Measurements from ENCODE around the gene ORM1.

ORM1 gene

GRCh38 chr9:114369216-114370130 is 46.6 kb downstream of the ORM1 start:
- DNase-seq = no peak

DNA sequence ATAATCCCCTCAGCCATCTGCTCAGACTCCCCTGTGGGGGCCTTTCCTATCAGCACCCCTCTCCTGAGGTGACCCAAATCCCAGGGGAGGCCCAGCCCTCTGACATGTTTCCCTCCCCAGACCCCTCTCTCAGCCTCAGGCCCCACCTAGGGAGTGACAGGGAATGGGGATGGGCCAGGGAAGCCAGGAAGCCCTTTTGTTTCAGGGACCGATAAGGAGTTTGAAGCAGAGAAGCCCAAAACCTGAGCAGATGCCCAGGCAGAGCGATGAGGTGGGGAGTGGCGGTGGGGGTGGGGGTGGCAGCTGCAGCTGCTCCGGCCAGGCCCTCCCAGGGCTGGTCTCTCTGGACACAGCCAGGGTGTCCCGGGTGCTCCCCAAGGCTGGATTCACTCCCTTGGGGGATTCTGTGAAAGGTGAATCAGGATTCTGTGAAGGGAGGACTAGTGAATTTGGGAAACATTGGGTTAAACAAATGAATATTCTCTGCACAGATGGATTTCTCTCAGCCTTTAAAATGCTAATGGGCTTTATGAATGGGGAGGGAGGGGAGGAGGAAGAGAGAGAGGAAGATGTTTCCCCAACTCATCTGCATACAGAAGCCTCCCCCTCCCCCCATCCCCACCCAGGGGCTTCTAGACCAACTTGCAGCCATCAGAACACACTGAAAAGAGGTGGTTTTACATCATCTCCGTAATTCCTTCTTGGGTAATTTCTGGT is 47.5 kb downstream of the ORM1 start:
- DNase-seq = no peak

DNA sequence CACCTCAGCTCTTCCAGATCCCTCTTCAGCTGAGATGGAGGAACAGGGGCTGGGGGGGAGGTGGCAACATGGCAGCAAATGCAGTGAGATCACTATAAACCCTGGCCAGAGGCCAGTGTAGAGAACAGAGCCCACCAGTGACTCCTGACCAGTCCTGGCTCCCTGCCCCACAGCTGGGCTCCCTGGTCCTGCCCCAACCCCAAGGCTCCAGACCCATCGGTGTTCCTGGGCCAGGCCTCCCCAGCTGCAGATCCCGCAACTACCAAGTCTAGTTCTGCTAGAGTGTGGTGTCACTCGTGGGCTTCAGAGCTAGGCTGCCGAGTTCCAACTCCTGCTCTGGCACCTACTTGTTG is 48.0 kb downstream of the ORM1 start:
- no peak for DNase-seq

DNA sequence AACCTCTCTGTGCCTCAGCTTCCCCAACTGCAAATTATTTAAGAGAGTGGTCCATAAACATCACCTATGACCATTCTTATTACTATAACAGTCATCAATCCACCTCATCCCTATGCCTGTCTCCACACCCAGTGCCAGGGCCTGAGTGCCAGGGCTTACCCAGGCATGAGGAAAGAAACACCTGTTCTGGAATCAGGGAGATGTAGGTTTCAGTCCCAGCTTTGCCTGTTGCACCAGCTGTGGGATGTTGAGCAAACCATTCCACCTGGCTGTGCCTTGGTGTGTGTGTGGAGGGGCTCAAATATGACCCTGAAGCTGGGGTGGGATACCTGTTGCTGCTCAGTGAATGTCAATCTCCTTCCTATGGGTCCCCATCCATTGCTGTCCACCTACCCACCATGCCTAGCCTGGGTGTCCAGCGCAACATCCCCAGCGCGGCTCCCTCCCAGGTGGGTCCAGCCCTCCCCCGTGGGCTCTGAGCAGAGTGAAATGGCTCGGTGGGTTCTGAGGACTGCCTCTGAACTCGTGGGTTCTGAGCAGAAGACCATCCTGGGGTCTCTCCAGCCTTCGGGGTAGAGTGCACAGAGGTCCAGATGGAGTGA is 48.5 kb downstream of the ORM1 start:
- DNase-seq = no peak

DNA sequence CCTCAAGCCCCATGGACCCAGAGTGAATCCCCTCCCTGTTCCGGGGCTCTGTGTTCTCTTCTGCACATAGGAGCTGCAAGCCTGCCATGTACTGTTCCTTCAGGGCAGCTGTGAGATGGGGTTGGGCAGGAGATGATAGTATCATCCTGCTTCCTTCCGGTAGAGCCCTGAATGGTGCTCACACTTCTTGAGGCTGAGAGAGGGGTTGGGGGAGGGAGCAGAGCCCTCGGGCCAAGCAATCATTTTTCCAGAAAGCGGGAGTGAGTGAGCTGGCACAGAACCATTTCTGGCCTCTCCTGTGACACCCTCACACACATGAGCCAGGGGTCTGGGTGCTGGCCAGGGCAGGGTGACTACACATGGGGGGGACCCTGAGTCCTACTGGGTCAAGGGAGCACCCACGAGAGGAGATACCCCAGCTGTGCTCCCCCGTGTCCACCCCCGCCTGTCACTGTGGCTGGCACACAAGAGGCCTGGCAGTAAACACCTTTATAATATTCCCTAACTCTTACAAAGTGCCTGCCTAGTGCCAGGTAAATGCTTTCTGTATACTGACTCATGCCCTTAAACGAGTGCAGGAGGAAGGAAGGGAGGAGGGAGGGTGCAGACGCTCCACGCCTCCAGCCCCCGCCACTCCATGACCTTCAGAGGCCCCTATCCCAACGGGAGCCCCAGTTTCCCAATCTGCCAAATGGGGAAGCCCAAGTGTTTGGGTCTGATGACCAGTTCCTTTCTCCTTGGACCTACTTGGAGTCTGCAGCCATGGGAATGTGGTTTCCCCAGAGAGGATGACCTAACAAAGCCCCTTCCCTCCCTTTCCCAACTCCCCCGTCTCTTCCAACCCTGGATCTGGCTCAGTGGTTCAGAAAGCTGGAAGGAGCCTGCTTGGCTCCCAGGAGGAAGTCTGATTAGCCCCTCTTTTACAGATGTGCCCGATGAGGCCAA is 49.3 kb downstream of the ORM1 start:
- DNase-seq = no peak

DNA sequence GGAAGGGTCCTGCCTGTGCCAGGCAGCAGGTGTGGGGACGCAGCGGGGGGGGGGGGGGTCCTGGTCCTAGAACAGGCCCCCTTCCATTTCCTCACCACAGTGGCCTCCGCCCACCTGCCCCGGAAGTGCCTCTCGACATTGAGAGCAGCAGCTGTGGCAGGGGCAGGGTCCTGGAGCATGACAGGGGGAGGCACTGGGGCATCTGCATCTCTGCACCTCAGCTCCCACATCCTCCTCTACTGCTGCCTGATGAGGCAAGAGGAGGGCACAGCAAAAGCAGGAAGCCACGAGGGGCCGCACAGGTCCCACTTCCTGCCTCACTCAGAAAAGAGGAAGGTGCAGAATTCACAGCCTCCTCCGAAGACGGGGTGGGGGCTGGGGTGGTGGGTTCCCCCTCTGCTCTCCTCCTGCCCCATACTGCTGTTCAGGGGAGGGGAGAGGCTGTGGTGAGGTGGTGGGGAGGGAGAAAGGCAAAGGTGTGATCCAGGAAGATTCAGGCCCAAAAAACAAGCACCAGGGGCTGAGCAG is 50.1 kb downstream of the ORM1 start:
- DNase-seq = no peak

DNA sequence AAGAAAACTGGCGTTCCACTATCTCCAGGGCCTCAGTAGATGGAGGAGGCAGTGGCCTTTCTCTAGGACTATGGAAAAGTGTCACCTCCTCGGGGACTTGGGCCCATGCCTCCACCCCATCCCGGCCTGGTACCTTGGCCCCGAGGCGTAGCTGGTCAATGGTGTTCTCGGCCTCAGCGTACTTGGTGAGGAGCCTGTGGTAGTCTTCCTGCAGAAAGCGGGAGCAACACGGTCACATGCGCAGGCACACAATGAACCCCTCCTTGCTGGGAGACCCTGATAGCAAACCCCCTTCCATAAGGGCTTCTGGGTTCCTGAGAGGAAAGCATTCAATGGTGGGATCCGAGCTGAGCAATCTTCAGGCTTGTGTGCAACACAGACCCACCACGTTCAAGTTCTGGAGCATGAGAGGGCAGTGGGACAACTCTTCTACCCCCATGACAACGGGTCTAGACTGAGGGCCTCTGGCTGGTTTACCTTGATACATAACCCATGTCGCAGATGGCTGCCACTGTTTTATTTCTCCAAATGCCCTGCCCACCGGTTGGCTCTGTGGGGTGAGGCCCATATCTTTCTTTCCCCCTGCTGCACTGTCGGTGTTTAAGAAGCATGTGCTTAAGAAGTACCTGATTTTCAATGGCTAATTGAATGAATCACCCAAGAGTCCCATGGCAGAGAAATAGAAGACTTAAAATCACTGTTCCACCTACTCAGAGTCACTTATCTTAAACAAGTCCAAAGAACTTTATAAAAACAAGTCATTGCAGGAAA is 51.2 kb downstream of the ORM1 start:
- no peak for DNase-seq

GRCh38 chr9:114374936-114375335 is 52.0 kb downstream of the ORM1 start:
- no peak for DNase-seq

DNA sequence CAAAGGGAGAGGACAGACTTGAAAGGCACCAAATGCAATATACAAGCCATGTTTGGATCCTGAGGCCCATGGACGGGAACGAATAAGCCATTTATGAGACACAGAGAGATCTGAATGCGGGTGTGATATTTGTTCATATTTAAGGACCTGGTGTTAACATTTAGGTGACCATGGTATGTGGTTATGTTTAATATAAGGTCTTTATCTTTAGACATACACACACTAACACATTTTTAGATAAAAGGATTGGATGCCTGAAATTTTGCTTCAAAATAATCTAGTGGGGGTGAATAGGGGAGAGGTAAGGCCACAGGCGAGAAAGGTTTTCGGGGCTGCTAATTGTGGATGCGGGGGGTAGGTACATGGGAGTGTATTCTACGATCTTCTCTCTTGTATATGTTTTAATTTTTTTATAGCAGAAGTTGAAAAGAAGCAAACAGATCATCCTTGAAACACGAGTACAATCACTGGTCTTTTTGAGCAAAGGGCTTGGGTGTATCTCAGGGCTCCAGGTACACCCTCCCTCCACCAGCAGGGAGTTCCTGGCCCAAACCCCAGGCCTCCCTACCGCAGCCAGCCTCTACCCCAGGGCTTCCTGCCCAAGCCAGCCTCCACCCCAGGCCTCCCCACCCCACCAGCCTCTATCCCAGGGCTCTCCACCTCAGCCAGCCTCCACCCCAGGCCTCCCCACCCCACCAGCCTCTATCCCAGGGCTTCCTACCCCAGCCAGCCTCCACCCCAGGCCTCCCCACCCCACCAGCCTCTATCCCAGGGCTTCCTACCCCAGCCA is 52.7 kb downstream of the ORM1 start:
- DNase-seq = no peak
